ENCODE measurements around the gene PLXNA2.

PLXNA2 gene, protein sequence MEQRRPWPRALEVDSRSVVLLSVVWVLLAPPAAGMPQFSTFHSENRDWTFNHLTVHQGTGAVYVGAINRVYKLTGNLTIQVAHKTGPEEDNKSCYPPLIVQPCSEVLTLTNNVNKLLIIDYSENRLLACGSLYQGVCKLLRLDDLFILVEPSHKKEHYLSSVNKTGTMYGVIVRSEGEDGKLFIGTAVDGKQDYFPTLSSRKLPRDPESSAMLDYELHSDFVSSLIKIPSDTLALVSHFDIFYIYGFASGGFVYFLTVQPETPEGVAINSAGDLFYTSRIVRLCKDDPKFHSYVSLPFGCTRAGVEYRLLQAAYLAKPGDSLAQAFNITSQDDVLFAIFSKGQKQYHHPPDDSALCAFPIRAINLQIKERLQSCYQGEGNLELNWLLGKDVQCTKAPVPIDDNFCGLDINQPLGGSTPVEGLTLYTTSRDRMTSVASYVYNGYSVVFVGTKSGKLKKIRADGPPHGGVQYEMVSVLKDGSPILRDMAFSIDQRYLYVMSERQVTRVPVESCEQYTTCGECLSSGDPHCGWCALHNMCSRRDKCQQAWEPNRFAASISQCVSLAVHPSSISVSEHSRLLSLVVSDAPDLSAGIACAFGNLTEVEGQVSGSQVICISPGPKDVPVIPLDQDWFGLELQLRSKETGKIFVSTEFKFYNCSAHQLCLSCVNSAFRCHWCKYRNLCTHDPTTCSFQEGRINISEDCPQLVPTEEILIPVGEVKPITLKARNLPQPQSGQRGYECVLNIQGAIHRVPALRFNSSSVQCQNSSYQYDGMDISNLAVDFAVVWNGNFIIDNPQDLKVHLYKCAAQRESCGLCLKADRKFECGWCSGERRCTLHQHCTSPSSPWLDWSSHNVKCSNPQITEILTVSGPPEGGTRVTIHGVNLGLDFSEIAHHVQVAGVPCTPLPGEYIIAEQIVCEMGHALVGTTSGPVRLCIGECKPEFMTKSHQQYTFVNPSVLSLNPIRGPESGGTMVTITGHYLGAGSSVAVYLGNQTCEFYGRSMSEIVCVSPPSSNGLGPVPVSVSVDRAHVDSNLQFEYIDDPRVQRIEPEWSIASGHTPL (N-terminal part only)

DNA sequence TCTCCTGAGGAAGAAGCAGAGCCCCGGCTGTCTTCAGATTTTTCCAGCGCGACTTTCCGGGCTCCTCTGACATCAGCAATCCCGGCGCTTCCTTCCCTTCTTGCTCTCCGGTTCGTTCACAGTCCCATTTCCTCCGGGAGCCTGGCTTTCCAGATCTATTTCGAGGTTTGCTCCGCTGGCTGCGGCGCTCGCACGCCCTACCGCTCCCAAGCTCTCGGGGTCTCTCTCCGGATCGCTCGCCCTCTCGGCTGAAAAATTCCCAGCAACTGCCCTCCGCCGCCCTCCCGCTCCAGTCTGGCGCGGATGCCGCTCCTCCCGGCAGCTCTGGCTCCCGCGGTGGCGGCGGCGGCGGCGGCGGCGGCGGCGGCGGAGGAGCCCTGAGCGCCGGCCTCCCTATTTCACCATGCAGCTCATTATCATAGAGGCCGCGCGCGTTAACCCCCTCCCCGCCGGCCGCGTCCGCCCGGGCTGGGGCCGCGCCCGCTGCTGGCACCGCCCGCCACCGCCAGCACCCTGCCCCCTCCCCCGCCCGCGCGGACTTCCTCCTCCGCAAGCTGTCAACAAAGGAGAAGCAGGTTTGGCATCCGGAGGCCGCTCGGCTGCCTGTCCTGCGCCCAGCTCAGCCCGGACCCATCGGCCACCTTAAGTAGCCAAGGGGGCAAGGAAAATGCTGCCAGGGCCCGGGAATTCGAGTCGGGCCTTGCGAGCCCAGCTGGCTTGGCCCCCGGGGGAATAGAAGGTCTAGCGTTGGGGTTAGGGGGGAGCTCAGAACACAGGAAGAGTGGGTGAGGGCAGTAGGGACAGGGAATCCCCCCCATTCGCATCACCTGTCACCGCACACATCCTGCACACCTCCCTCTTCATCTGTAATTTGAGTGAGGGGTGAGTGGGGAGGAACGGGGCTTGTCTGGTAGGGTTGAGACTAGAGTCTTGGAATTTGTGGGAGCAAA, at the start of gene PLXNA2:
PLXNA2 (minus strand) TSS at position 418 of the 950 bp plus-strand sequence. CDS start 26,462 bp downstream, outside the sequence.
- DNase-seq = peak; percentile 39

DNA sequence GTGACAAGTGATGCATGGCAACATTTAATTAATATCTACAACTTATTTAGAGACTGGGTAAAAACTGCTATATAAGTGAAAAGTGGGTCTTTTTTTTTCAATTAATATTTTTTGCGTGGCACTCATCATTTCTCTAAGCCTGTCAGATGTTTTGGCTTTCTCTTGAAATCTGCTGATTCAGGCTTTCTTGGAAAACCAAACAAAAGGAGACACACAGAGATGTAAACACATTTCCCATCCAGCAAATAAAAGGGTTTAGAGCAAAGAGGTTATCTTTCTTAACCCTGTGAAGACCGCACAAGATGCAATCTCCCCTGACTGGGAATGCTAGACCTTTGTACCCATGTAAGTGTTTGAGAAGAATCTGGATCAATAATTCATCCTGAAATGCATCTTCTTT, 48.7 kb upstream of the PLXNA2 start:
- no peak for DNase-seq

DNA sequence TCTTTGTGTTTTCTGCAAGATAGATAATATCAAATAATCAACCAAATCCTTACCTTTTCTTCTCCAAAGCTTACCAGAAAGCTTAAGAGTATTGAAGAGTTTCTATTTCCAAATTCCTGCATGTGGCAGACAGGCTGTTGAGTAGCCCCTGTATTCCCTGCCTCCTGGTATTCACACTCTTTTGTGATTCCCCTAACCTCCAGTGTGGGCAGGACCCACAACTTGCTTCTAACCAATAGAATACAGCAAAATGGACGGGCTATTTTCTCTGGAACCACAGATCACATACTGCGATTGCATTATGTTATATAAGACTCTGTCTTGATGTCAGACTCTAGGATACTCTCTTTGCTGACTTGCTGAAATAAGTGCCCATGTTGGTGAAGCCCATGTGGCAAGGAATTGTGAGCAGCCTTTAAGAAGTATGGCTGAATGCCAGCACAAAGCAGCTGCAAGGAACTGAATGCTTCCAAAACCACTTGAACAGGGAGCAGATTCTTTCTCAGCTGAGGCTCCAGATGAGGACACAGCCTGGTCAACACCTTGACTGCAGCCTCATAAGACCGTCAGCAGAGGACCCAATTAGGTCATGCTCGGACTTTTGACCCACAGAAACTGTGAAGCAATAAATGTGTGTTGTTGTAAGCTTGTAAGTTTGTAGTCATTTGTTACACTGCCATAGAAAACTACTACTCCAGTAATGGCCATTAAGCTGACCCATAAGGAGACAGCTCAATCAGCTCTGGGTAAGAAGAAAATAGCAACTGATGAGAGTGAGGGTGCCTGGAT, 47.9 kb upstream of the PLXNA2 start:
- DNase-seq = no peak

DNA sequence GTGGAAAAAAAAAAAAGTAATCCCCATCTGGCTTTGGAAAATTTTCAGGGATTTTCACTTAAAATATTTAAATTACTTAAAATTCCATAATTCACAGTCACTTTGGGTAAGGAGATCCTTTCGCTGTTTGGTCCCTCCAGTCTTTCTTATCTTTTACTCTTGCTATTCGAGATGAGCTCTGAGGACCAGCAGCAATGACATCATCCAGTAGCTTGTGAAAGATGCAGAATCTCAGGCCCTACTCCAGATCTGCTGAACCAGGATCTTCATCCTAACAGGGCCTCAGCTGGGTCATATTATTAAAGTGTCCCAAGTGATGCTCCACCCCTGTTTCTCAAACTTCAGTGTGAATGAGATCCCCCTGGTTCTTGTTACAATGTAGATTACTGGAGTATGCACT, 46.9 kb upstream of the PLXNA2 start:
- DNase-seq = no peak

DNA sequence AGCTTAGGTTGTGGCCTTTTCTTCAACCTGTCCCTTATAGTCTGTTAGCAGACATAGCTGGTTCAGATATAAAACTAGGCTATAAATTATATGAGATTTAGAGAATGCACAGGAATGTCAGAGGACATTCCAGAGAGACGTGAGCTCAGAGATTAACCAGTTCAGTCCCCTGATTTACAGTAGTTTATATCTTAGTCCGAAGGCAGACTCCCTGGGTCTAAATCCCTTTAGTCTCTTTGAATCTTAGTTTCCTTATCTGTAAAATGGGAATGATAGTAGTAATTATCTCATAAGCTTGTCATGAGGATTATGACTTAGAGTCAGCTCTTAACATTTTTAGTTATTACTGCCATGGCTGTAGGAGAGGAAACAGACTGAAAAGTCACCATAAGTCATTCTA, 45.5 kb upstream of the PLXNA2 start:
- DNase-seq = no peak

DNA sequence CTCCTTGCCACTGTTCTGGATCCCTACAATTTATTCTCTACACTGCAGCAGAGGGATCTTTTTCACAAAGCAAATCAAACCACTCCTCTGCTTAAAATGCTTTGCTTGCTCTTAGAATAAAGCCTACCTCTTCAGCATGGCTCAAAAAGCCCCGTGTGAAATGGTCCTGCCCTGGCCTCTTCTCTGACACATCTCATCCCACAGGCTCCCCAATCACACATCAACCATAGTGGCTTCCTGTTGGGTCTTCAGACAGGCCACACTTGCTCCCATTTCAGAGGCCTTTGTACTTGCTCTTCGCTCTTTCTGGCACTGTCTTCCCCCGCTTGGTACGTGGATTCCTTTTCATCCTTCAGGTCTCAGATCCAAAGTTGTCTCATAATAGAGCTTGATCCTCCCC, 44.3 kb upstream of the PLXNA2 start:
- DNase-seq = no peak

DNA sequence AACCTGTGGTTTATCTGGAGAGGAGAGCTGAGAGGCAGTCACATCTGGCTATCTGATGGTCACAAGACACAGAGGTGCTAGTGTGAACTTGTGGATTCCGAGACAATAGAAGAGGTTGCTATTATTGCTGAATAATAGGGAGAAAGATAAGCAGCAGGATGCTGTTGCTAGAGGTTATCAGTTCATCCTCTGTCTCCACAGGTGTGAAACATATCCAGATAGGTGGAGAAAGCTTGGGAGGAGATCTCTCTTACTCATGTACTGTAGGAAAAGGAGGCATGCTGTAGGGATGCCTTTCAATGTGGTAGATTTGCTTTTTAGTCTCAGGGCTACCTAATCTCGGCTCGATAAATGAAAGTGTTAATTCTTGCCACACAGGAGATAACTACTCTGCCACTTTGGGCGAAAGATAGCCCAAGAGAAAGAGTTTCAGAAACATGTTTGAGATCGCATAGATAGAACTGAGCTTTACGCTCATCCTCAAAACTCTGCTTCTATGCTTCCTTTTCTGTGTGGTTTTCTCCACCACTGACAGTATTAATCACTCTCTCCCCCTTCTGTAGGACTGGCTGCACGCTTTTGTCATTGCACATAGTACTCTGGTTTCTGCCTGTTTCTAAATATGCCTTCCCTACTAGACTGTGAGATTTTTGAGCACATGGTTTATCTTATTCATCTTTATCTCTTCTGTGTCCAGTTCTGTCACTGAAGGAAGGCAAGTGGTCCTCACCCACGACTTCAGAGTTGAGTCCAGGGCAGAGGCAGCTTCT, 36.7 kb upstream of the PLXNA2 start:
- no peak for DNase-seq

DNA sequence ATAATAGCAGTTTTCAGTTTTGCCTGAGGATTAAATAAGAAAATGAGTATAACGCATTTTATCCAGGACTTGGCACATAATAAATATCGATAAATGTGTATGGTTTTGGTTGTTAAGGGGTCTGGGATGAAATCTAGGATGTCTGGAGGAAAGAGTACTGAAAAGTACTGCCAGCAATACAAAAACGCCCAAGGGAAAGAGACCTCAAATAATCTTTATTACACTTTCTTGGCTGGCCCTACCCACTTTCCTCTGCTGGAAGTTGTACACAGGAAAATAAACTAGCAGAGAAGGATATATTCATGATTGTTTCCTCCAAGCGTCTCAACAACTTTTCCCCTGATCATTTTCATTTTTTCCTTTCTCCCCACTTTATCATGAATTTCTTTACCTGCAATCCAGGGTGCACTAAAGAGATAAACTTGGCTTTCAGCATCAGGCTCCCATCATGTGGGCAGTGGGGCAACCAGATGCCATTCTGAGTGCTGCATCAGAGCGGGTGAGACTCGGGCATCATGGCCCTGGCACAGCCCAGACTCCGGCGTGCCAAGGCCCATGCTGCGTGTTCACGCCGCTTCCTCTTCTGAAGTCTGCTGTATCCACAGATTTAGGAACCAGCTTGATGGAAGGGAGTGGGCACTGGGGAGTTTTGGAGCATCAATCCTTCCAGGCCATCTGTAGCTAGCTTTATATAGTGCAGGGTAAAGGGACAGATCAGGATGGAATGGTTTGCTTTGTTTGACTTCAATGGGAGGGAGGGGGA, 35.8 kb upstream of the PLXNA2 start:
- no peak for DNase-seq

DNA sequence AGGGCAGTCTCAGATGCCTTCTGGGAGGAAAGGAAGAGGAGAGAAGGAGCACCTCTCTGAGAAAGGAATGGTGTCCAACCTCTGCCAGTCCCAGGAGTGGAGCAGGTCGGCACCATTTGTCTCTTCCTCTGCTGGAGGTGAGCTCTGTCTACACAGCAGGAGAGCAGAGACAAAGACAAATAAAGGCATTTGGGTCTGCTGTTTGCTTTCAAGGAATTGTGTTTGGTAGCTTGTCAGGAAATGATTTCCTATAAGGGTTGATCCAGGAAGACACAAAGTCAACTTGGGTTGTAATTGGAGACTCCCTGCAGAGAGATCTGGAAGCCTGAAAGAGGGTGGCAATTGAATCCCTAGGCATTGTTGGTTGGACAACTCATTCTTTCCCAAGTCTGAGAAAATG, 34.5 kb upstream of the PLXNA2 start:
- DNase-seq = no peak

DNA sequence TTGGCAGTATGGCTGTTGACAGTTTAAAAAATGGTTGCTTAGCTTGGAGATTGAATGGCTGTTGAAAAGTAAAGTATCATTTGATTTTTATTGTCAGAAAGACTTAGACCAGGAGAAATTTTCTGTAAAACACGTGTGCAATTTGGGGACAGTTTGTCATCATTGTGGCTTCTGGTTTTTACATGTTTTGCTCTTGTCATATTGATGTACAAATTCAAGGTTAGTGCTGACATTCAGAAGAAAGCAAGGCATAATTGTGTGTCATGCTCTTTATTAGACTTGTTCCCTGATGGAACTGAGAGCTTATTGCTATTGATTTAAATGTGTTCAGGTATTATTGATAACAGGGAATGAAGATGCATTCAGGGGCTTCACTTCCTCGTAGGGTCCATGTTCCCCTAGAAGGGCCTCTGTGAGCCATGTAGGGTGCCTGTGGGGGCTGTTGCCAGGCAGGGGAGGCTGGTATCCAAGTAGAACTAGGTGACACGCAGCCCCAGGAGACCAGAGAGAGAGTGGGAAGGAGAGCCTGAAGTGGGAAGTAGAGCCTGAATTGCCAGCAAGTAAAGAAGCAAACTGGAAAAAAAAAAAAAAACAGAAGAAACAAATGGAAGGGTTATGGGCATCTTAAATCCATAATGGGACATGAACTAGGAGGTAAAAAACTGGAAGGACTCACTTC, 32.7 kb upstream of the PLXNA2 start:
- no peak for DNase-seq

DNA sequence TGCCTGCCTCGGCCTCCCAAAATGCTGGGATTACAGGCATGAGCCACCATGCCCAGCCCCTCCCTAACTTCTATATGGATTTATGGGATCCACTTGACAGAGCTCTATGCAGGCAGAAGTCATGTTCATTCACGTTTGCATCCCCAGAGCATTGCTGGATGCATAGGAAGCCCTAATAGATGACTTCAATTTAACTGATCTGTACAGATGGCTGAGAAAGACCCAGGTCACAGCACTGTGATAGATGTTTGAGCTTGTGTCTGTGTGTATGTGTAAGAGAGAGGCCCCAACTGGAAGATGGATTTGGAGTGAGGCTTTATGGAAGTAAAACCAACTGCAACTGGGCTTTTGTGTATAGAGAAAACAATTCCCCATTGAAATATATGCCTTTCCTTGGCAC, 30.9 kb upstream of the PLXNA2 start:
- no peak for DNase-seq

DNA sequence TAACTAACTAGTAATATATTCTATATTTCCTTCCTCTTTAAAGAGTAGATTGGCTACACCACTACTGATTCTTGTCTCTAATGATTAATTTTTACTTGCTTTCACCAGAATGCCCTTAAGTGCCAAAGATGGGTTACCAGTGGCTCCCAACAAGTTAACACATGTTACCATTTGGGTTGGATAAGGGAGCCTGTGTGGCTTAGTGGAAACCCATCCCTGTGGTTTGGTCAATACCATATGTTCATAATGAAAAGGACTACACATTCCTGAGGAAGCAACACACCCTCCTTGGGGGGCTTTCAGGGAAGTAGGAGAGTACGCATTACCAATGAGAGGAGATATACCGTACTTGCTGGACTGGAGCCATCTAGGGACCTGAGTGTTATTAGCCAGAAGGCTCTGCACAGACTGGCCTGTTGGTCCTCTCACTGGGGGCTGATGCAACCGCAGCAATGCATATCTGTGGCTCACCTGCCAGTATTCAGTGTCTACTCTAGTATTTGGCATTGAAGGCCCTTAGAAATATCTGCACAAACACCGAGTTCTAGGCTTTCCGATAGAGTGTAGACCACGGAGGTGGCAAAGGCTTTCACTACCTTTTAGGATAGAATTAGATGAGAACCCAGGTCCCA, 29.3 kb upstream of the PLXNA2 start:
- no peak for DNase-seq

DNA sequence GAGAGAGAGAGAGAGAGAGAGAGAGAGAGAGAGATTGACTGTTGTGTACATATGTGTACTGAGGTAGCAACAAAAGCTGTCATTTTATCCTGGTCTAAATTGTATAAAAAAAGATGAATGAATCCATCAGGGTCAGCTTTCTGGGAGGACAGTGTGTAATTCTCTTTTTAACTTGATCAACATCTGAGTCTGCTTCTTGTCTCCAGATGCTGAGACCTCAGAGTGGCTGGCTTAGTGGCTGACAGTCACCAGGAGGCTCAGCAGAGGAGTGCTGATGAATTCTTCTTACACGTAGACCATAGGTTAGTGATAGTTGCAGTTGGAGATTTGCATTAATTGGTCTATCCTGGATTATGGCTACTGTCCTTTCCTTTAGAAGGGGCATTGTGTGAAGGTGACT, 28.5 kb upstream of the PLXNA2 start:
- DNase-seq = no peak

DNA sequence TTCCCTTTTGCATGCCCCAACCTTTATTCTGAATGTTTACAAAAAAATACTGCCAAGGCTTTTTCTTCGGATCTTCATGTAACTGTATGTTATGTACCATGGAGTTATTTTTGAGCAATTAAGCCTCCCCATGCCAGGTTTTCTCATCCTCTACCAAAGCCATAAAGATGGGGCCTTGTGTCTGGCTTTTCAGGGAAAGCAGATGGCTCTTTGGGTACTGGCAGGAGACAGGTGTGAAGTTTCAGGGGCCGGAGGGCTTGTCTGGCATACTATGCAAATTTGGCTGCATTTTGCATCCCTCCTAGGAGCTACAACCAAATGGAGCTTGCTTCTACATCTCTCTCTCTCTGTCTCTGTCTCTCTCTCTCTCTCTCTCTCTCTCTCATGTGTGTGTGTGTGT, 28.1 kb upstream of the PLXNA2 start:
- no peak for DNase-seq

DNA sequence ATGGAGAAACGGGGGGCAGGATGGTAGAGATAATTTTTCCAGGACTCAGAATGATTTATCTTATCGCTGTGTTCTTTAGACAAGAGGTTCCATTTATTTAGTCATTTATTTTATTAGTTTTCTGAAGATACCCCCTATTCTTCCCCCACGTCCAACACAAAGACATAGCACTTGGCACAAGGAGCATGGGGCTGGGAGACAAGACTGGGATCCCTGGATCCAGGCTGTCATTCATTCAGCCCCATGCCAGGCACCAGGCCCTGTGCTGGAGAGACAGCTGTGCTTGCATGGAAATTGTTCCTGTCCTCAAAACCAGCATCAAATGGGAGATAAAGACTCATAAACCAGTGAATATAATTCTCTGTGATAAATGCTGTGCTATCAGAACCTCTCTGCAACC, 27.1 kb upstream of the PLXNA2 start:
- no peak for DNase-seq

DNA sequence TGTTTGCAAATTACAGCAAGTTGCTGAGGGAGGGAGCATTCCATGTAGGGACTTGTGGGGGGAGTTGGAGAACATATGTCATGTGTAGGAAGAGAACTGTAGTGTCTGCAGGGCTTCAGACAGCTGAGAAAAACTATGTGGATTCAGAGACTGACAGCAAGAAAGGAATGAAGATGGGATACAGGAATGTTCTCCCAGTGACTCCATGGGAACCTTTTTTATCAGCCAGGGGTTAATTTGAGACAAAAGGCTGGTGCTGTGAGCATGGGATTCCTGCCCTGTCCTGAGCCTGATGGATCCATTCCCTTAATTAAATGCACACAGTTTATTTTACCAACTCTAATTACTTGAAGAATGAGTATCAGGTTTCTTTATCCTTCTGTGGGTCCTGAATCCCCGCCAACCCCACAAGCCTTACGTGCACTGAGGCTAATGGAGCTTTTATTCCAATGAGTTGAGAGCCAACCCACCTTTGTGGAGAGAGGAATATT, 26.5 kb upstream of the PLXNA2 start:
- DNase-seq = no peak

DNA sequence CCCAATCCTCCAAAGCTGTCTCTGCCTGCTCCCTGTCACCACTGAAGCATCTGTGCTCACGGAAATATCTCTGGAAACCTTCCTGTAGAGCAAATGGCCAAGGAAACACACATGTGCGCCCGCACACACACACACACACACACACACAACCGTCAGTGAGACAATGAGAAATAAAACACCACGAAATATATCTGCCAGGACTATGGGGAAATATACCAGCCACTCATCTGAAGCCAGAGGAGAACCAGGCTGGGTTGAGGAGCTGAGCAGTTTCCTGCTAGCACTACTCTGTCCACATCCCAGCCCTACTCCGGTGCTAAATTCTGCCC, 25.1 kb upstream of the PLXNA2 start:
- no peak for DNase-seq

DNA sequence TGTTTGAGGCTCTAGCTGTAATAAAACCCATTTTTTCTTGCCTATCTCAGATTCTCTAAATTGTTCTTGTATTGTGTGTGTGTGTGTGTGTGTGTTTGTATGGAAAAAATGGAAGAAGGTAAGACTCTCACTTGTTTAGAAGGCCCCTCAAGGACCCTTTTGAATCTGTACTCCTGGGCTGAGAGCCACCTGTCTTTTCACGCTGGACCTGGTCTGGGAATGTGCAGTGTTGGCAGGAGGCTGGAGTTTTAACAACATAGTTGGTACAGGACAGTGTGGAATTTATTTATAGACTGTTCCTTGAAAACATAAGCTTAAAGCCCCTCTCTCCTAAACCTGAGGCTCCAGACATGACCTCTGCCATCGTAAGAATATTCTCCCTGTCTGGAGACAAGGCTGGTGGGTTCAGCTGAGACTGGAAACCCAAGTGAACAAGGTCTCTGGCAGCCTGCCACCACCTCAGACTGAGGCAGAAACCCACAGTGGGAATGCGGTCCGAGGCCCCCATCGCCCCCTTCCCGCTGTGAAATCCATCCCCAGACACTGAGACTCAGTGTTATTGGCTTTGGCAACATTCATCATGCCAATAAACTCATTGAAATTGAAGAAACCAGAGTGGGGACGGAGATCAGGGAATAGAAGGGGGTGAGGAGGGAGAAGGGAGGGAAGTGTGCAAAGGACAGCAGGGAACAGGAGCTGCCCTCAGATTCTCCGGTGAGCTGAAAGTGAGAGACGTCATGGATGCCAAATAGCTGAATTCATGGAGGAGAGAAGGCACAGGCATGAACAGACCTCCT, 24.6 kb upstream of the PLXNA2 start:
- DNase-seq = no peak

All from stimulated activated CD4-positive, alpha-beta T cell treated with anti-CD3 and anti-CD28 coated beads, Interleukin-1b, Interleukin-23, amount 100 ng/mL, for 48 hours (primary cell).